ENCODE measurements around the gene PRPF6.

The PRPF6 gene

DNA sequence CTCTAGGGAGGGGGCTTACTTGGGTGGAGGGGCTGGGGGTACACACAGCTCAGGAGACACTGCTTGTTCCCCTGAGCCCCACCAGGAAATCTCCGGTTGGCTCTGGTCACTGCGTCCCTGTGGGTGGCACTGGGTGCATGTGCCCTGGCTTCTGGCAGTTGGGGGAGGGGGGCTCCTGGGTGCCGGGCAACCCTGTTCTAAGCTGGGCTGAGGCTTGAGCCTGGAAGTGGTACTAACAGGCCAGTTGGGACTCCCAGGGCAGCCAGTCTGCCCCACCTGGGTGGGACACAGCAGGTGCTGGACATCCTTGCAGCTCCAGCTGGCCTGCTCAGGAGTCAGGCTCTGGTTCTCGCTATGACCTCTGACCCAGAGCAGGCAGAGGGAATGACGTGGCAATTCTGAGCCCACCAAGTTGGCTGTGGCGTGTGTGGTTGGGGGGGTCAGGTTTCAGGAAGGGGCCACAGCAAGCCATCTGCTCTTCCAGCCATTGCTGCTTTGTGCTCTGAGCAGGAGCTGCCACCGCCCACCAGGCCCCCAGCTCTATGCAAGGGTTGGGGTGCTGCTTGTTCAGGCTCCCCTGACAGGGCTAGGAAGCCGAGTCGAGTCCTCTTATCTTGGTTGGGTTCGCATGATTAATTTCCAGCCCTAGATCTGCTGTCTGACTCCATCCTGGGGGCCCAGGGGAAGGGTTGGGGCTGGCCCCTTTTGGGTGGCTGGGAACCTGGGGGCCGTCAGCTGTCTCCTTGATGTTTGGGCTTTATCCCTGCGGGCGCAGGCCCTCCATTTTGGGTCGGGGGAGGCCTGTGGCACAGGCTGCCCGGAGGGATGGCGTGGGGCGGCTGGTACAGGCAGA lies 55.6 kb downstream of the PRPF6 start:
- Histone ChIP-seq H3K27ac (no peak overlapping the region), H3K4me3 (no peak overlapping the region)
- DNase-seq (ENCODE audit: low spot score) = no peak
- TF ChIP-seq, protein P1, sequence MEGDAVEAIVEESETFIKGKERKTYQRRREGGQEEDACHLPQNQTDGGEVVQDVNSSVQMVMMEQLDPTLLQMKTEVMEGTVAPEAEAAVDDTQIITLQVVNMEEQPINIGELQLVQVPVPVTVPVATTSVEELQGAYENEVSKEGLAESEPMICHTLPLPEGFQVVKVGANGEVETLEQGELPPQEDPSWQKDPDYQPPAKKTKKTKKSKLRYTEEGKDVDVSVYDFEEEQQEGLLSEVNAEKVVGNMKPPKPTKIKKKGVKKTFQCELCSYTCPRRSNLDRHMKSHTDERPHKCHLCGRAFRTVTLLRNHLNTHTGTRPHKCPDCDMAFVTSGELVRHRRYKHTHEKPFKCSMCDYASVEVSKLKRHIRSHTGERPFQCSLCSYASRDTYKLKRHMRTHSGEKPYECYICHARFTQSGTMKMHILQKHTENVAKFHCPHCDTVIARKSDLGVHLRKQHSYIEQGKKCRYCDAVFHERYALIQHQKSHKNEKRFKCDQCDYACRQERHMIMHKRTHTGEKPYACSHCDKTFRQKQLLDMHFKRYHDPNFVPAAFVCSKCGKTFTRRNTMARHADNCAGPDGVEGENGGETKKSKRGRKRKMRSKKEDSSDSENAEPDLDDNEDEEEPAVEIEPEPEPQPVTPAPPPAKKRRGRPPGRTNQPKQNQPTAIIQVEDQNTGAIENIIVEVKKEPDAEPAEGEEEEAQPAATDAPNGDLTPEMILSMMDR (IDR thresholded peaks at IDR 0.05) = no peak

DNA sequence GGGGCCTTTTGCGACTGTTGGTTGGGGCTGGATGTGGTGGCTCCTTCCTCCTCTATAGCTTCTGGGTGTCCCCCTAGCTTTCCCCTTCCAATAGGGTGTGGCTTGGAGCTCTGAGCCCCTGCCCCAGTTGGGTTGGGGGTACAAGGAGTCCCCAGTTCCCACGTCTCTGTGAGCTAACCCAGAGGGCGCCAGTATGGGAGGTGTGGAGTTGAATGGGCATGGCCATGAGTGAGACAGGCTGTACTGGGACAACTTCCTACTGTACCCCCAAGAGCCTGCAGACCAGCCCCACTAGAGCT lies 56.2 kb downstream of the PRPF6 start:
- H3K4me3 ChIP-seq = no peak overlapping the region
- TF ChIP-seq, protein P1 (IDR thresholded peaks at IDR 0.05) = no peak
- H3K27ac ChIP-seq = no peak overlapping the region
- no peak for DNase-seq (ENCODE audit: low spot score)

DNA sequence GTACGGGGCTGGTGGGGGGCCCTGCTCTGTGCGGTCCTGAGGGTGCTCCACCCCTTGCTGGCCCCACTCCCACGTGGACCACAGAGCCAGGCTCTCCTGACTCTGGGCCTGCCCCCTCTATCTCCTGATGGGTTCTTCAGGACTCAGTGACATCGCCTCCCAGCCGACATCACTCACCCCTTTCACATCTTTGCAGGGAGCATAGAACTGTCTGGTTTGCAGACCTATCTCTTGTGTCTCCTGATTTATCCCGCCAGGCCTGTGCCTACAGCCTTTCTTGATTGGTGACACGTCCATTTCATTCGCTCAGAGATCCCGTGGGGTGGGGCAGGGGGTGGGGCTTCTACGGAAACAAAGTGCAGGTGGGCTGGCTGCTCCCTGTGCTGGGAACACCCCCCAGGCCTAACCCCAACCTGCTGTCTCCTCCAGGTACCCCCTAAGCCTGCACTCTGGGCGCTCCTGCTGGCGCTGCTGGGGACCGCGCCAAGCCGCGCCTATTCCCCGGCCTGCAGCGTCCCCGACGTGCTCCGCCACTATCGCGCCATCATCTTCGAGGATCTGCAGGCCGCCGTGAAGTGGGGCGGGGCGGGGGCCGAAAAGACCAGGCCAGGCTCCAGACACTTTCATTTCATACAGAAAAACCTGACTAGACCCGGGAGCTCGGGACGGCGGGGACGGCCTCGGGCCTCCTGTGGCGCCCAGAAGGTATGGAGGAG lies 56.7 kb downstream of the PRPF6 start:
- TF ChIP-seq, protein P1 (IDR thresholded peaks at IDR 0.05) = no peak
- DNase-seq (ENCODE audit: low spot score) = no peak
- peak overlapping the region in 1 of 2 donors; percentile 63 for H3K27ac ChIP-seq
- H3K4me3 ChIP-seq = peak overlapping the region; percentile 75

DNA sequence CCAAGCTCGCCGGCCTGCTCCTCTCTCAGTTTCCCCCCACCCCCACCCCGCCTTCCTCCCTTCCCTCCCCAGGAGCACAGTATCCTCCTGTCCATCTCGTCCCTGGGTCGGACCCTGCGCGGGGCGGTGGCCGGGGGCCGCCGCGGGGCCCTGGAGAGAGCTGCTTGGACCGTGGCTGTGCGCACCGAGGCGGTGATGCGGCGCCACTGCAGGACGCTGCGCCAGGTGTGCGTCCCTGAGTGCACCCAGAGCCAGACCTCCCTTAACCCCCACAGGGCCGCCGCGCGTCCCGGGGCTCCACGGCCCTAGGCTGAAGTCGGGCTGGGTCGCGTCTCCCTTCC lies 57.3 kb downstream of the PRPF6 start:
- peak overlapping the region; percentile 75 for H3K4me3 ChIP-seq
- TF ChIP-seq, protein P1 (IDR thresholded peaks at IDR 0.05) = no peak
- H3K27ac ChIP-seq = peak overlapping the region in 1 of 2 donors; percentile 63
- DNase-seq (ENCODE audit: low spot score) = no peak

DNA sequence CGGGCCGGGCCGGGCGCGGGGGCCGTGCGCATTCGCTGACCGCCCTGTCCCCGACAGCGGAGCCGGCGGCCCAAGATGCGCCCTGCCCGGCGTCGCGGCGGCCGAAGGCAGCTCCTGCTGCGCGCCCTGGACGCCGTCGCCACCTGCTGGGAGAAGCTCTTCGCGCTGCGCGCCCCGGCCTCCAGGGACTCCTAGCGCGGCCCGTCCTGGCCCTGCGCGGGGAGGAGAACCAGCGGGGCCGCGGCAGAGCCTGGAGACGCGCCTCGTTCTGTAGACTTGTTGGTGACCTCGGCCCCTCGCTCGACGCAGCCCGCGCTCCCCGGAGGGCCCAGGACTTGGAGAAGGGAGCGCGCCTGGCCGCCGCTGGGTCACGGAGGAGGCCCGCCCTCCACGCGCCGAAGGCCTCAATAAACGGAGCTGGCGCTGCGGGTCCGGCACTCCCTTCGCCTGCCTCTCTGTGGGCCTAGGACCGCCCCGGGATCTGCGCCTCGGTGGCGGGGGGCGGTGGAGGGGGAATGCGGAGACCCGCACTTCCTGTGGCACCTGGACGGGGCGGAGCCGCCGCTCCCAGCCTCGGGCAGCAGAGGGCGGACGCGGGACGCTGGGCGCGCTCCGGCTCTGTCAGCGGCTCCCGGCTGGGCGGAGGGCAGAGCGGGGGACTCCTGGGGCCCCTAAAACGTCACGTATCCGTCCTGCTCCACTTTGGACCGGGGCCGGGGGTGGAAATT lies 57.8 kb downstream of the PRPF6 start:
- peak overlapping the region in 1 of 2 donors; percentile 63 for H3K27ac ChIP-seq
- TF ChIP-seq, protein P1 (IDR thresholded peaks at IDR 0.05) = peak; percentile 56
- peak overlapping the region; percentile 75 for H3K4me3 ChIP-seq
- DNase-seq (ENCODE audit: low spot score) = no peak

DNA sequence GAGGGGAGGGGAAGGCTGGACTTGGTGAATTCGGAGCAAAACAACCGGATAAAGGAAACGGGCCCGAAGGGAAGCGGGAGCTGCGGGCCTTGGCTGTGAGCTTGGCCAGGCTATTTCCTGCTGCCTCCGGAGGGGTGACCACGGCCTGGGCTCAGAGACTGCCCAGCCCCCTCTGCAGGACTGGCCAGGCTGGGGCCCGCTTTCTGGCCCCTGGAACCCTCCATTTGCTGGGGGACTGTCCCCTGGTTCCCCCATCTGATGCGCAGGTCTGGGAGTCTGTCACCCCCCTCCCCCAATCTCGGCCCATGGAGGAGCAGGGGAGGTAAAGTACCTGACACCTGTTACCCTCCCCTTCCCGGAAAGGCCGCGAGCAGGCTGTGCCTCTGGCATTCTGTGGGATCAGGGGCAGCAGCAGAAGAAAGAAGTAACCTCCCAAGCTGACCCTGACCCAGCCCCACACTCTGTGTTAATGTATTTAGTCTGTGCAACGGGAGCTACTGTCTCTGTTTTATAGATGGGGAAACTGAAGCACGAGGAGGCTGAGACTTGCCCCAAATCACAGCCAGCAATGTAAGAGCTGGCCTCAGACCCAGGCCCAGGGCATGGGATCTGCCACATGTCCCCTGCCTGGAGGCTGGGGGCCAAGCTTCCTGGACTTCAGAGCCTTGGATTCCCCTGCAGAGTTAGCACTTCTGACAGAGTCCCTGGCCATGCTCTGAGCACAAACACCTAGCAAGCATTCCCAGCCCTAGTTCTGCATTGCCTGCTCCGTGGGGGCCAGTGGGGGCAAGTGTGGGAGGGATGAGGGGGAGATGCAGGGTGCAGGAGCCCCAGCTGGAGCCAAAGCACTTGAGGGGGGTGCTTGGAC lies 58.6 kb downstream of the PRPF6 start:
- DNase-seq (ENCODE audit: low spot score) = no peak
- H3K27ac ChIP-seq = peak overlapping the region in 1 of 2 donors; percentile 56
- peak overlapping the region; percentile 75 for H3K4me3 ChIP-seq
- TF ChIP-seq, protein P1 (IDR thresholded peaks at IDR 0.05) = no peak
